ENCODE results near the gene MICAL1. TPM values are rescaled to one million over a fixed set of nuclear protein-coding genes. Genes with fewer than 3 reads are reported as not detected.
A peak's percentile ranks its signal among the peaks of the same experiment; 100 is the strongest.

Gene MICAL1
- total and polyA plus RNA-seq, 2 donors (not counting 1 experiment from before 2014, with no cell fraction given) = 202 to 319 TPM

GRCh38 chr6:109456111-109456583 is 575 bp upstream of the MICAL1 start:
- Mint-ChIP-seq H3K4me3 (peak overlapping the region; percentile 95), H3K27ac (peak overlapping the region; percentile 99), H3K9me3 (ENCODE audit: insufficient read depth) (no peaks in the 10 kb centered on the region), H3K27me3 (no peaks in the 10 kb centered on the region), H3K4me1 (peaks cover 83% of the 10 kb centered on the region)
- Histone ChIP-seq H3K36me3 (replicated peaks in 1 of 2; ENCODE audit: control extremely low read depth in 1 of 2, control insufficient read depth in 1 of 2, extremely low read depth in 1 of 2, insufficient read depth in 2 of 2, low read length in 1 of 2) (peaks cover 0 to 22% of the 10 kb centered on the region in 2 experiments), H3K4me2 (replicated peaks; ENCODE audit: low read depth, low read length, poor library complexity, severe bottlenecking) (peak overlapping the region; percentile 95), H3K79me2 (ENCODE audit: control insufficient read depth, insufficient read depth, low read length) (peaks cover 42% of the 10 kb centered on the region), H3K4me1 (ENCODE audit: control insufficient read depth in 2 of 2, insufficient read depth in 2 of 2, low read length in 2 of 2) (peaks cover 78% of the 10 kb centered on the region in 2 donors), H3K27ac (ENCODE audit: low read length in 2 of 2) (peak overlapping the region; percentile 75 to 98), H4K20me1 (ENCODE audit: control insufficient read depth, insufficient read depth, low read length, poor library complexity, severe bottlenecking) (no peaks in the 10 kb centered on the region), H3K27me3 (replicated peaks in 1 of 4; ENCODE audit: control extremely low read depth in 1 of 4, control insufficient read depth in 3 of 4, insufficient read depth in 4 of 4, low read length in 3 of 4) (no peaks in the 10 kb centered on the region), H3K9me3 (ENCODE audit: control extremely low read depth in 1 of 3, control insufficient read depth in 2 of 3, insufficient read depth in 1 of 3, low read length in 2 of 3) (no peaks in the 10 kb centered on the region), H2AFZ (ENCODE audit: insufficient read depth, low read depth, low read length, poor library complexity, severe bottlenecking) (peak overlapping the region; percentile 3), H3K4me3 (ENCODE audit: control extremely low read depth in 1 of 5, extremely low read depth in 1 of 5, insufficient read depth in 1 of 5, low read depth in 2 of 5, low read length in 4 of 5) (peak overlapping the region; percentile 42 to 99 (median 93)), H3K9ac (ENCODE audit: low read length) (peak overlapping the region; percentile 69)
- 11% methylated on average over 33 of the region's 38 CpGs for WGBS (ENCODE audit: insufficient coverage)
- ChIA-PET CTCF (interaction anchor here (1.3 to 6.4 kb wide), 7 partner anchors 9 to 268 kb away, joined by 3 to 55 read pairs (median 12); partner anchors contain the start of genes CD164, PPIL6, SMPD2 and ZBTB24), POLR2A (interaction anchor here (1.1 to 5.5 kb wide), 10 partner anchors 9 to 235 kb away, joined by 3 to 35 read pairs (median 6); partner anchors contain the start of genes AK9, CD164, FIG4 and PPIL6)
- ATAC-seq (ENCODE audit: low read depth) (no peak), DNase-seq (no peak)
- intact Hi-C loops (cut with micrococcal nuclease) = loop anchor here (5.0 to 10.0 kb wide), 3 partner anchors 749 to 1419 kb away; partner anchors contain the start of genes AMD1 and CDK19
- TF ChIP-seq, protein P1, sequence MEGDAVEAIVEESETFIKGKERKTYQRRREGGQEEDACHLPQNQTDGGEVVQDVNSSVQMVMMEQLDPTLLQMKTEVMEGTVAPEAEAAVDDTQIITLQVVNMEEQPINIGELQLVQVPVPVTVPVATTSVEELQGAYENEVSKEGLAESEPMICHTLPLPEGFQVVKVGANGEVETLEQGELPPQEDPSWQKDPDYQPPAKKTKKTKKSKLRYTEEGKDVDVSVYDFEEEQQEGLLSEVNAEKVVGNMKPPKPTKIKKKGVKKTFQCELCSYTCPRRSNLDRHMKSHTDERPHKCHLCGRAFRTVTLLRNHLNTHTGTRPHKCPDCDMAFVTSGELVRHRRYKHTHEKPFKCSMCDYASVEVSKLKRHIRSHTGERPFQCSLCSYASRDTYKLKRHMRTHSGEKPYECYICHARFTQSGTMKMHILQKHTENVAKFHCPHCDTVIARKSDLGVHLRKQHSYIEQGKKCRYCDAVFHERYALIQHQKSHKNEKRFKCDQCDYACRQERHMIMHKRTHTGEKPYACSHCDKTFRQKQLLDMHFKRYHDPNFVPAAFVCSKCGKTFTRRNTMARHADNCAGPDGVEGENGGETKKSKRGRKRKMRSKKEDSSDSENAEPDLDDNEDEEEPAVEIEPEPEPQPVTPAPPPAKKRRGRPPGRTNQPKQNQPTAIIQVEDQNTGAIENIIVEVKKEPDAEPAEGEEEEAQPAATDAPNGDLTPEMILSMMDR (IDR thresholded peaks at IDR 0.05) = peak; percentile 20
- no peak for TF ChIP-seq EZH2 (IDR thresholded peaks at IDR 0.05; ENCODE audit: borderline replicate concordance, insufficient read depth, low read depth, low read length, poor library complexity, severe bottlenecking)

Data from B cell (primary cell).